H1 (cell line): Measurements from ENCODE around the gene PLEKHH2. TPM values are rescaled to one million over a fixed set of nuclear protein-coding genes. Genes with fewer than 3 reads are reported as not detected.

Source experiments
- ASH2L ChIP-seq: fragments of 200-600, 300-600 bp; sonication (generic); IDR thresholded peaks from one replicate; pipeline ENCODE4 v1.7.1; 2017; ENCODE audit warnings: low read length
- BRCA1 ChIP-seq: IDR thresholded peaks from 2 replicates; pipeline ENCODE4 v1.6.1; 2012; ENCODE audit warnings: low read depth, low read length, improper control_type of control experiment
- CEBPB ChIP-seq: IDR thresholded peaks from 2 replicates; pipeline ENCODE4 v1.6.1; 2012; ENCODE audit warnings: low read depth, low read length
- CREB1 ChIP-seq: IDR thresholded peaks from 2 replicates; pipeline ENCODE4 v1.6.1; 2012; ENCODE audit warnings: inconsistent platforms
- GABPA ChIP-seq: IDR thresholded peaks from 2 replicates; pipeline ENCODE4 v1.6.1; 2011; ENCODE audit warnings: mild to moderate bottlenecking, low read length, moderate library complexity, borderline replicate concordance; ENCODE audit not compliant: insufficient read depth
- JUND ChIP-seq: IDR thresholded peaks from 2 replicates; pipeline ENCODE4 v1.6.1; 2011; ENCODE audit warnings: mild to moderate bottlenecking, improper control_type of control experiment, low read length
- POU5F1 ChIP-seq: IDR thresholded peaks from 2 replicates; pipeline ENCODE4 v1.6.1; 2011; ENCODE audit warnings: low read depth, mild to moderate bottlenecking, low read length, moderate library complexity
- SIN3A ChIP-seq, 2 experiments: IDR thresholded peaks in 1 of 2; conservative IDR thresholded peaks in 1 of 2; 2 replicates each; pipeline ENCODE4 v1.6.1; 2011 to 2012; ENCODE audit warnings: low read length in 2 of 2, improper control_type of control experiment in 1 of 2, low read depth in 1 of 2, mild to moderate bottlenecking in 1 of 2
- SP2 ChIP-seq: IDR thresholded peaks from 2 replicates; pipeline ENCODE4 v1.6.1; 2012; ENCODE audit warnings: mild to moderate bottlenecking, low read length, inconsistent platforms
- TAF1 ChIP-seq: IDR thresholded peaks from 2 replicates; pipeline ENCODE4 v1.6.1; 2011; ENCODE audit warnings: mild to moderate bottlenecking, low read depth, low read length
- polyA plus RNA-seq, 7 experiments: library from polyadenylated mRNA; depleted of rRNA in 3 of 7; stranded (reverse) in 5 of 7; unstranded in 2 of 7; fragments of >200 nt in 5 of 7; fragments of 200-250 nt in 2 of 7; gene quantifications; 1 replicate in 5 of 7; 2 replicates in 1 of 7; 4 replicates in 1 of 7; pipeline versions ENCODE4 v1.2.1 to v1.2.3, GENCODE V29; 2011 to 2013; ENCODE audit warnings: missing spikeins in 2 of 7, mixed read lengths in 2 of 7
- total RNA-seq: library from RNA; stranded (reverse); fragmentation: NEBNext Ultra II Directional; extraction: Animal tissue kit (Norgen Biotek cat#: 25700); gene quantifications from 2 replicates; pipeline ENCODE4 v1.2.1, GENCODE V29; 2021
- TF ChIP-seq, protein P1 (sequence below): IDR thresholded peaks from 2 replicates; pipeline ENCODE4 v1.6.1; 2012; ENCODE audit warnings: low read length, inconsistent platforms

PLEKHH2 gene
- total and polyA plus RNA-seq, 2 of the 8 experiments (the other 6 are each of a cell fraction or from before 2014, with no cell fraction given): 2.2 to 5.0 TPM

- peak; percentile 94 to 99 for TF ChIP-seq SIN3A (conservative IDR thresholded peaks at IDR 0.05 in 1 of 2, IDR thresholded peaks at IDR 0.05 in 1 of 2; ENCODE audit: low read depth in 1 of 2, low read length in 2 of 2)
- TF ChIP-seq TAF1: peak; percentile 96
- TF ChIP-seq CEBPB: no peak
- TF ChIP-seq SP2: no peak
- TF ChIP-seq GABPA: peak; percentile 71; the same call in 1 of the 2 replicates
- TF ChIP-seq, protein P1, sequence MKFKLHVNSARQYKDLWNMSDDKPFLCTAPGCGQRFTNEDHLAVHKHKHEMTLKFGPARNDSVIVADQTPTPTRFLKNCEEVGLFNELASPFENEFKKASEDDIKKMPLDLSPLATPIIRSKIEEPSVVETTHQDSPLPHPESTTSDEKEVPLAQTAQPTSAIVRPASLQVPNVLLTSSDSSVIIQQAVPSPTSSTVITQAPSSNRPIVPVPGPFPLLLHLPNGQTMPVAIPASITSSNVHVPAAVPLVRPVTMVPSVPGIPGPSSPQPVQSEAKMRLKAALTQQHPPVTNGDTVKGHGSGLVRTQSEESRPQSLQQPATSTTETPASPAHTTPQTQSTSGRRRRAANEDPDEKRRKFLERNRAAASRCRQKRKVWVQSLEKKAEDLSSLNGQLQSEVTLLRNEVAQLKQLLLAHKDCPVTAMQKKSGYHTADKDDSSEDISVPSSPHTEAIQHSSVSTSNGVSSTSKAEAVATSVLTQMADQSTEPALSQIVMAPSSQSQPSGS: peak; percentile 47; the same call in 1 of the 2 replicates
- peak; percentile 85 for TF ChIP-seq BRCA1
- TF ChIP-seq ASH2L: peak; percentile 78
- no peak for TF ChIP-seq POU5F1
- TF ChIP-seq CREB1: peak; percentile 93
- TF ChIP-seq JUND: peak; percentile 78
Observed at GRCh38 chr2:43595603-43596412, 41.3 kb upstream of the PLEKHH2 start, which contains the start of gene THADA (continued).
